Caco-2 (cell line): ENCODE data around the gene CDKN2A. TPM values are rescaled to one million over a fixed set of nuclear protein-coding genes. Genes with fewer than 3 reads are reported as not detected.
A peak's percentile ranks its signal among the peaks of the same experiment; 100 is the strongest.

Experiments
- BruUV-seq: library from RNA; stranded (reverse); fragments of 400-500 nt; replicated peaks from 2 replicates; lab custom pipeline; 2021; lab: Mats Ljungman, UMichigan
- CTCF ChIA-PET: fragments of 300-600 bp; sonication (Branson Sonifier 250); formaldehyde crosslinking; loops from one replicate; lab custom pipeline; 2022; ENCODE audit warnings: antibody characterized with exemption; lab: Charles Lee
- POLR2A ChIA-PET: fragments of 300-600 bp; sonication (Branson Sonifier 250); formaldehyde crosslinking; loops from one replicate; lab custom pipeline; 2022; ENCODE audit warnings: antibody characterized with exemption; lab: Charles Lee
- DNase-seq, 2 experiments: peaks; one replicate each; pipeline versions ENCODE4 v3.0.0 to v3.0.0-alpha.2; 2020 to 2022
- H3K27me3 ChIP-seq: replicated peaks from 2 replicates; pipeline ENCODE4 v1.6.0; 2011; ENCODE audit warnings: low read length; ENCODE audit not compliant: control insufficient read depth, insufficient read depth
- H3K36me3 ChIP-seq: 2 replicates; pipeline ENCODE4 v1.5.1; 2011; ENCODE audit warnings: low read length; ENCODE audit not compliant: control insufficient read depth, insufficient read depth
- H3K4me1 ChIP-seq: fragments of 250-450 bp; sonication (Bioruptor Pico); 2 replicates; pipeline ENCODE4 v1.5.1; 2020; ENCODE audit warnings: mild to moderate bottlenecking
- H3K4me3 ChIP-seq: 2 replicates; pipeline ENCODE4 v1.5.1; 2011; ENCODE audit warnings: low read depth, mild to moderate bottlenecking, control low read depth, low read length
- H3K9me3 ChIP-seq: fragments of 250-450 bp; sonication (Bioruptor Pico); 2 replicates; pipeline ENCODE4 v1.5.1; 2020; ENCODE audit warnings: mild to moderate bottlenecking, moderate library complexity
- H3K27ac Mint-ChIP-seq: one replicate; pipeline ENCODE4 v1.8.0; 2022; ENCODE audit warnings: mixed read lengths; ENCODE audit not compliant: unreplicated experiment
- H3K27me3 Mint-ChIP-seq: one replicate; pipeline ENCODE4 v1.8.0; 2022; ENCODE audit warnings: mixed read lengths; ENCODE audit not compliant: insufficient read depth, unreplicated experiment
- H3K36me3 Mint-ChIP-seq: one replicate; pipeline ENCODE4 v1.8.0; 2022; ENCODE audit warnings: mild to moderate bottlenecking, mixed read lengths; ENCODE audit not compliant: insufficient read depth, unreplicated experiment
- H3K4me1 Mint-ChIP-seq: one replicate; pipeline ENCODE4 v1.8.0; 2022; ENCODE audit warnings: low read depth, mixed read lengths; ENCODE audit not compliant: unreplicated experiment
- H3K4me3 Mint-ChIP-seq: one replicate; pipeline ENCODE4 v1.8.0; 2022; ENCODE audit warnings: mild to moderate bottlenecking, moderate library complexity, mixed read lengths; ENCODE audit not compliant: unreplicated experiment
- H3K9me3 Mint-ChIP-seq: one replicate; pipeline ENCODE4 v1.8.0; 2022; ENCODE audit warnings: mixed read lengths; ENCODE audit not compliant: unreplicated experiment
- CTCF ChIP-seq, 2 experiments: fragments of 200-600 bp in 1 of 2; IDR thresholded peaks; 1 replicate in 1 of 2; 2 replicates in 1 of 2; pipeline versions ENCODE4 v1.5.1 to v1.8.0; 2011 to 2022; ENCODE audit warnings: antibody characterized with exemption in 1 of 2, control low read depth in 1 of 2, inconsistent platforms in 1 of 2, low read depth in 1 of 2, low read length in 1 of 2, mild to moderate bottlenecking in 1 of 2, moderate library complexity in 1 of 2; ENCODE audit not compliant: insufficient read depth in 1 of 2, severe bottlenecking in 1 of 2, unreplicated experiment in 1 of 2
- intact Hi-C: fragments of 100-400 bp; cut with micrococcal nuclease; formaldehyde crosslinking; loops from one replicate; pipeline ENCODE4 v1.10.0; 2022; ENCODE audit not compliant: unreplicated experiment
- total RNA-seq: library from RNA; stranded (reverse); gene quantifications from 2 replicates; pipeline ENCODE4 v1.2.3, GENCODE V29; 2022

The CDKN2A gene
- total RNA-seq, 1 experiment from 2014 or later: 48.0 TPM

- Histone ChIP-seq H3K9me3 (no peaks in the 10 kb centered on the region), H3K27me3 (no peaks in the 10 kb centered on the region), H3K4me3 (no peak overlapping the region), H3K4me1 (peaks cover 14% of the 10 kb centered on the region), H3K36me3 (no peaks in the 10 kb centered on the region)
- Mint-ChIP-seq H3K27me3 (no peaks in the 10 kb centered on the region), H3K27ac (no peak overlapping the region), H3K9me3 (no peaks in the 10 kb centered on the region), H3K36me3 (peaks cover 6% of the 10 kb centered on the region), H3K4me1 (no peaks in the 10 kb centered on the region), H3K4me3 (no peak overlapping the region)
- POLR2A ChIA-PET: no interaction called here
- BruUV-seq: no TSS peak
- peak; percentile 26 to 43 for TF ChIP-seq CTCF (IDR thresholded peaks at IDR 0.05; ENCODE audit: insufficient read depth in 1 of 2, low read depth in 1 of 2, low read length in 1 of 2, severe bottlenecking in 1 of 2, unreplicated experiment in 1 of 2)
- CTCF ChIA-PET: interaction anchor here (0.8 kb wide), 1 partner anchor 29 kb away, joined by 4 read pairs; the partner anchor contains the start of gene CDKN2B
- intact Hi-C loops: loop anchor here (1.0 to 2.0 kb wide), 2 partner anchors 29 to 224 kb away; partner anchors contain the start of gene CDKN2B
- no peak for DNase-seq
These were observed 43.9 kb upstream of the CDKN2A start for GRCh38 chr9:22037954-22038690.

GRCh38 chr9:22036866-22037626 is 42.9 kb upstream of the CDKN2A start:
- no peak for TF ChIP-seq CTCF (IDR thresholded peaks at IDR 0.05; ENCODE audit: insufficient read depth in 1 of 2, low read depth in 1 of 2, low read length in 1 of 2, severe bottlenecking in 1 of 2, unreplicated experiment in 1 of 2)
- ChIA-PET POLR2A (no interaction called here), CTCF (no interaction called here)
- Histone ChIP-seq H3K4me3 (no peak overlapping the region), H3K9me3 (no peaks in the 10 kb centered on the region), H3K36me3 (no peaks in the 10 kb centered on the region), H3K4me1 (peaks cover 8% of the 10 kb centered on the region), H3K27me3 (no peaks in the 10 kb centered on the region)
- Mint-ChIP-seq H3K27me3 (no peaks in the 10 kb centered on the region), H3K9me3 (no peaks in the 10 kb centered on the region), H3K27ac (no peak overlapping the region), H3K36me3 (peaks cover 6% of the 10 kb centered on the region), H3K4me3 (no peak overlapping the region), H3K4me1 (no peaks in the 10 kb centered on the region)
- intact Hi-C loops: no loop called here
- DNase-seq: no peak
- BruUV-seq: no TSS peak

DNA sequence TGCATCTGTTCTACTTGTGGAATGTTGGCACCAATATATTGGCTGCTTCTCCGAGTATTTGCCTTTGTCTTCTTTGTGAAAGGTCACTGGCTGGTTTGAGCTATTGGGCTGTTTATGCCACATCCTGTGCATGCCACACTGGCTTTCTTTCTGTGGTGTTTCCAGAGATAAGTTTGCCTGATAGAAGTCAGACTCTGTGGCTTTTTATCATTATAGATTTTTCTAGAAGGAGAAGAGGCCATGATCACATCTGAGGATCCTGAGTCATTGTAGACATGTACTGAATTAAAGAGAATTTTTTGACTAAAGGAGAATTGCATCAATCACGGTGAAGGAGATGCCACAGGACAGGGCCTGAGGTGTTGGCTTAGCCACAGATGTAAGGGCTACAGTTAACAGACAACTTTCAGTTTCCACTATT is 41.4 kb upstream of the CDKN2A start:
- Histone ChIP-seq H3K27me3 (no peaks in the 10 kb centered on the region), H3K4me3 (no peak overlapping the region), H3K36me3 (no peaks in the 10 kb centered on the region), H3K9me3 (no peaks in the 10 kb centered on the region), H3K4me1 (peaks cover under 1% of the 10 kb centered on the region)
- ChIA-PET CTCF (no interaction called here), POLR2A (no interaction called here)
- Mint-ChIP-seq H3K27ac (no peak overlapping the region), H3K4me1 (no peaks in the 10 kb centered on the region), H3K36me3 (no peaks in the 10 kb centered on the region), H3K27me3 (no peaks in the 10 kb centered on the region), H3K9me3 (no peaks in the 10 kb centered on the region), H3K4me3 (no peak overlapping the region)
- no TSS peak for BruUV-seq
- no peak for DNase-seq
- TF ChIP-seq CTCF (IDR thresholded peaks at IDR 0.05; ENCODE audit: insufficient read depth in 1 of 2, low read depth in 1 of 2, low read length in 1 of 2, severe bottlenecking in 1 of 2, unreplicated experiment in 1 of 2): no peak
- intact Hi-C loops: no loop called here
